ENCODE results near the gene MAPKAPK5.
"Not testable (repeated sequence)": the region's sequence is repeated elsewhere in the genome, so short reads cannot be mapped to it uniquely, and the experiment has no call there.

Gene MAPKAPK5

GRCh38 chr12:111841750-111842555 is at the start of gene MAPKAPK5:
Gene MAPKAPK5, plus strand, starts transcription at chr12:111842228. Its CDS starts 506 bp downstream, at chr12:111842734.
- in situ Hi-C loops (cut with MboI; ENCODE audit: low sequenced_read_pairs) = no loop called here

GRCh38 chr12:111792856-111793235 is 49.2 kb upstream of the MAPKAPK5 start:
- in situ Hi-C loops (cut with MboI; ENCODE audit: low sequenced_read_pairs) = no loop called here

GRCh38 chr12:111798182-111798581 is 43.8 kb upstream of the MAPKAPK5 start:
- in situ Hi-C loops (cut with MboI; ENCODE audit: low sequenced_read_pairs) = no loop called here

- in situ Hi-C loops (cut with MboI; ENCODE audit: low sequenced_read_pairs) = no loop called here
These were observed 42.3 kb upstream of the MAPKAPK5 start for GRCh38 chr12:111799758-111800157.

GRCh38 chr12:111803038-111803626 is 38.9 kb upstream of the MAPKAPK5 start:
- in situ Hi-C loops (cut with MboI; ENCODE audit: low sequenced_read_pairs) = no loop called here

GRCh38 chr12:111803851-111804250 is 38.2 kb upstream of the MAPKAPK5 start:
- in situ Hi-C loops (cut with MboI; ENCODE audit: low sequenced_read_pairs) = no loop called here

- in situ Hi-C loops (cut with MboI; ENCODE audit: low sequenced_read_pairs) = no loop called here
These were observed 35.7 kb upstream of the MAPKAPK5 start for GRCh38 chr12:111806304-111806703.

GRCh38 chr12:111807232-111807631 is 34.8 kb upstream of the MAPKAPK5 start:
- in situ Hi-C loops (cut with MboI; ENCODE audit: low sequenced_read_pairs) = no loop called here

GRCh38 chr12:111812881-111813741 is 28.9 kb upstream of the MAPKAPK5 start:
- in situ Hi-C loops (cut with MboI; ENCODE audit: low sequenced_read_pairs) = no loop called here

- in situ Hi-C loops (cut with MboI; ENCODE audit: low sequenced_read_pairs) = no loop called here
These were observed 25.9 kb upstream of the MAPKAPK5 start for GRCh38 chr12:111816065-111816615.

GRCh38 chr12:111816898-111817297 is 25.1 kb upstream of the MAPKAPK5 start:
- in situ Hi-C loops (cut with MboI; ENCODE audit: low sequenced_read_pairs) = not testable (repeated sequence)

GRCh38 chr12:111818340-111818739 is 23.7 kb upstream of the MAPKAPK5 start:
- in situ Hi-C loops (cut with MboI; ENCODE audit: low sequenced_read_pairs) = no loop called here

- in situ Hi-C loops (cut with MboI; ENCODE audit: low sequenced_read_pairs) = no loop called here
These were observed 22.6 kb upstream of the MAPKAPK5 start for GRCh38 chr12:111819191-111820158.

GRCh38 chr12:111820828-111821227 is 21.2 kb upstream of the MAPKAPK5 start:
- in situ Hi-C loops (cut with MboI; ENCODE audit: low sequenced_read_pairs) = not testable (repeated sequence)

- in situ Hi-C loops (cut with MboI; ENCODE audit: low sequenced_read_pairs) = no loop called here
These were observed 19.1 kb upstream of the MAPKAPK5 start for GRCh38 chr12:111822886-111823285.

- in situ Hi-C loops (cut with MboI; ENCODE audit: low sequenced_read_pairs) = no loop called here
These were observed 18.1 kb upstream of the MAPKAPK5 start for GRCh38 chr12:111823891-111824290.

- in situ Hi-C loops (cut with MboI; ENCODE audit: low sequenced_read_pairs) = not testable (repeated sequence)
These were observed 17.7 kb upstream of the MAPKAPK5 start for GRCh38 chr12:111824312-111824711.

- in situ Hi-C loops (cut with MboI; ENCODE audit: low sequenced_read_pairs) = no loop called here
These were observed 16.5 kb upstream of the MAPKAPK5 start for GRCh38 chr12:111825509-111825908.

GRCh38 chr12:111826316-111826715 is 15.7 kb upstream of the MAPKAPK5 start:
- in situ Hi-C loops (cut with MboI; ENCODE audit: low sequenced_read_pairs) = no loop called here

- in situ Hi-C loops (cut with MboI; ENCODE audit: low sequenced_read_pairs) = no loop called here
These were observed 15.0 kb upstream of the MAPKAPK5 start for GRCh38 chr12:111826992-111827391.

All from hTERT RPE-1 (cell line).